IMR-90 (cell line): ENCODE measurements around the gene BAG1.

Experiments
- BHLHE40 ChIP-seq: fragments of 150-350 bp; IDR thresholded peaks from 2 replicates; pipeline ENCODE4 v1.6.1; 2016; ENCODE audit warnings: mild to moderate bottlenecking, low read depth, low read length
- CEBPB ChIP-seq: IDR thresholded peaks from 2 replicates; pipeline ENCODE4 v1.6.1; 2012; ENCODE audit warnings: low read depth, low read length, improper control_type of control experiment
- CTCF ChIP-seq: conservative IDR thresholded peaks from 2 replicates; pipeline ENCODE4 v1.5.1; 2012; ENCODE audit warnings: mild to moderate bottlenecking, low read depth, low read length, improper control_type of control experiment
- MAFK ChIP-seq: IDR thresholded peaks from 2 replicates; pipeline ENCODE4 v1.6.1; 2012; ENCODE audit warnings: low read depth, low read length, improper control_type of control experiment
- MAZ ChIP-seq: IDR thresholded peaks from 2 replicates; pipeline ENCODE4 v1.6.1; 2012; ENCODE audit warnings: low read depth, mild to moderate bottlenecking, low read length, improper control_type of control experiment, moderate library complexity, borderline replicate concordance
- MXI1 ChIP-seq: IDR thresholded peaks from 2 replicates; pipeline ENCODE4 v1.6.1; 2012; ENCODE audit warnings: low read depth, mild to moderate bottlenecking, low read length, moderate library complexity, borderline replicate concordance
- NFE2L2 ChIP-seq: fragments of 150-350 bp; IDR thresholded peaks from 2 replicates; pipeline ENCODE4 v1.6.1; 2016; ENCODE audit warnings: low read depth, mild to moderate bottlenecking, low read length
- POLR2A ChIP-seq: IDR thresholded peaks from 2 replicates; pipeline ENCODE4 v1.6.1; 2012; ENCODE audit warnings: mild to moderate bottlenecking, low read depth, low read length
- RAD21 ChIP-seq: IDR thresholded peaks from 2 replicates; pipeline ENCODE4 v1.6.1; 2012; ENCODE audit warnings: low read length, improper control_type of control experiment
- RCOR1 ChIP-seq: IDR thresholded peaks from 2 replicates; pipeline ENCODE4 v1.6.1; 2012; ENCODE audit warnings: mild to moderate bottlenecking, low read length, improper control_type of control experiment; ENCODE audit not compliant: insufficient replicate concordance
- RFX5 ChIP-seq: IDR thresholded peaks from 2 replicates; pipeline ENCODE4 v1.8.0; 2012; ENCODE audit warnings: low read depth, mild to moderate bottlenecking, low read length, moderate library complexity
- TF ChIP-seq, protein P1 (sequence below): fragments of 150-350 bp; IDR thresholded peaks from 2 replicates; pipeline ENCODE4 v1.6.1; 2016; ENCODE audit warnings: low read depth, mild to moderate bottlenecking, low read length, moderate library complexity, borderline replicate concordance
- TF ChIP-seq, protein P2 (sequence below): fragments of 150-350 bp; IDR thresholded peaks from 2 replicates; pipeline ENCODE4 v1.6.1; 2017; ENCODE audit warnings: mild to moderate bottlenecking, antibody characterized with exemption, low read length, low read depth

GRCh38 chr9:33306037-33306436 lies 41.5 kb upstream of the BAG1 start:
- TF ChIP-seq CTCF (no peak), CEBPB (no peak), NFE2L2 (no peak), MXI1 (no peak), MAFK (no peak), BHLHE40 (no peak), POLR2A (no peak), RCOR1 (no peak), RFX5 (no peak), RAD21 (no peak), MAZ (no peak)
- TF ChIP-seq, protein P1, sequence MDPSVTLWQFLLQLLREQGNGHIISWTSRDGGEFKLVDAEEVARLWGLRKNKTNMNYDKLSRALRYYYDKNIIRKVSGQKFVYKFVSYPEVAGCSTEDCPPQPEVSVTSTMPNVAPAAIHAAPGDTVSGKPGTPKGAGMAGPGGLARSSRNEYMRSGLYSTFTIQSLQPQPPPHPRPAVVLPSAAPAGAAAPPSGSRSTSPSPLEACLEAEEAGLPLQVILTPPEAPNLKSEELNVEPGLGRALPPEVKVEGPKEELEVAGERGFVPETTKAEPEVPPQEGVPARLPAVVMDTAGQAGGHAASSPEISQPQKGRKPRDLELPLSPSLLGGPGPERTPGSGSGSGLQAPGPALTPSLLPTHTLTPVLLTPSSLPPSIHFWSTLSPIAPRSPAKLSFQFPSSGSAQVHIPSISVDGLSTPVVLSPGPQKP, result no peak
- TF ChIP-seq, protein P2, sequence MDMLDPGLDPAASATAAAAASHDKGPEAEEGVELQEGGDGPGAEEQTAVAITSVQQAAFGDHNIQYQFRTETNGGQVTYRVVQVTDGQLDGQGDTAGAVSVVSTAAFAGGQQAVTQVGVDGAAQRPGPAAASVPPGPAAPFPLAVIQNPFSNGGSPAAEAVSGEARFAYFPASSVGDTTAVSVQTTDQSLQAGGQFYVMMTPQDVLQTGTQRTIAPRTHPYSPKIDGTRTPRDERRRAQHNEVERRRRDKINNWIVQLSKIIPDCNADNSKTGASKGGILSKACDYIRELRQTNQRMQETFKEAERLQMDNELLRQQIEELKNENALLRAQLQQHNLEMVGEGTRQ, result no peak
